Gastrocnemius medialis (tissue), 4 donors: ENCODE data around the gene NPHP1. TPM values are rescaled to one million over a fixed set of nuclear protein-coding genes. Genes with fewer than 3 reads are reported as not detected.
"Not testable (repeated sequence)": the region's sequence is repeated elsewhere in the genome, so short reads cannot be mapped to it uniquely, and the experiment has no call there.

Experiments
- ATAC-seq, 2 donors: fragments of 150-250 bp; one replicate each; pipeline ENCODE4 v1.9.1; 2016
- DNase-seq, 2 donors: peaks; one replicate each; pipeline ENCODE4 v3.0.0-alpha.2; 2019
- H3K27ac ChIP-seq, 4 donors: fragments of 200-600 bp; sonication (generic); 1 replicate in 1 of 4; 2 replicates in 3 of 4; pipeline ENCODE4 v1.5.1; 2016 to 2018; ENCODE audit warnings: mild to moderate bottlenecking in 2 of 4, moderate library complexity in 1 of 4
- H3K27me3 ChIP-seq, 3 donors: fragments of 200-600 bp; sonication (generic) in 2 of 3; 1 replicate in 1 of 3; 2 replicates in 2 of 3; pipeline versions ENCODE4 v1.5.1 to v1.6.0; 2016 to 2019; ENCODE audit warnings: mild to moderate bottlenecking in 1 of 3, moderate library complexity in 1 of 3
- H3K36me3 ChIP-seq, 2 donors: fragments of 200-600 bp; sonication (generic) in 1 of 2; one replicate each; pipeline ENCODE4 v1.5.1; 2017 to 2018
- H3K4me1 ChIP-seq, 2 donors: fragments of 200-600 bp; sonication (generic) in 1 of 2; one replicate each; pipeline ENCODE4 v1.5.1; 2016 to 2017; ENCODE audit warnings: mild to moderate bottlenecking in 2 of 2
- H3K4me3 ChIP-seq, 4 donors: fragments of 200-600 bp; sonication (generic) in 3 of 4; 1 replicate in 1 of 4; 2 replicates in 3 of 4; pipeline ENCODE4 v1.5.1; 2016 to 2019; ENCODE audit warnings: mild to moderate bottlenecking in 2 of 4
- H3K9me3 ChIP-seq, 3 donors: fragments of 200-600 bp; sonication (generic) in 2 of 3; 1 replicate in 1 of 3; 2 replicates in 2 of 3; pipeline ENCODE4 v1.5.1; 2016 to 2019
- in situ Hi-C, 4 donors: fragments of 200-750 bp; cut with MboI; loops; one replicate each; pipeline versions ENCODE4 v1.15.0 to v1.8.0; 2017; ENCODE audit warnings: low sequenced_read_pairs in 4 of 4
- intact Hi-C: fragments of 100-400 bp; cut with DNase I; formaldehyde crosslinking; loops from one replicate; pipeline ENCODE4 v1.15.1; 2023; ENCODE audit warnings: low total_unique reads
- microRNA-seq, 2 donors: library from miRNA; unstranded; fragments of <30 nt; microRNA quantifications; one replicate each; pipeline ENCODE4, GENCODE V29; 2016; ENCODE audit warnings: borderline replicate concordance in 2 of 2
- total RNA-seq, 4 donors: library from RNA; depleted of rRNA; stranded (reverse); fragments of >200 nt; gene quantifications; one replicate each; pipeline versions ENCODE4 v1.1.0 to v1.2.3, GENCODE V29; 2016

The NPHP1 gene
- total RNA-seq, 4 donors from 2014 or later: 3.8 to 10.3 (median 4.6) TPM

GRCh38 chr2:110090164-110090563 lies 114.6 kb downstream of the NPHP1 start:
- intact Hi-C loops, in situ Hi-C loops, H3K4me3 ChIP-seq, ATAC-seq, H3K36me3 ChIP-seq, DNase-seq, H3K27me3 ChIP-seq, H3K9me3 ChIP-seq, H3K27ac ChIP-seq, H3K4me1 ChIP-seq: not testable (repeated sequence)

GRCh38 chr2:110083757-110084156 lies 121.1 kb downstream of the NPHP1 start:
- in situ Hi-C loops, DNase-seq, H3K27ac ChIP-seq, H3K4me1 ChIP-seq, H3K4me3 ChIP-seq, ATAC-seq, H3K27me3 ChIP-seq, intact Hi-C loops, H3K36me3 ChIP-seq, H3K9me3 ChIP-seq: not testable (repeated sequence)

DNA sequence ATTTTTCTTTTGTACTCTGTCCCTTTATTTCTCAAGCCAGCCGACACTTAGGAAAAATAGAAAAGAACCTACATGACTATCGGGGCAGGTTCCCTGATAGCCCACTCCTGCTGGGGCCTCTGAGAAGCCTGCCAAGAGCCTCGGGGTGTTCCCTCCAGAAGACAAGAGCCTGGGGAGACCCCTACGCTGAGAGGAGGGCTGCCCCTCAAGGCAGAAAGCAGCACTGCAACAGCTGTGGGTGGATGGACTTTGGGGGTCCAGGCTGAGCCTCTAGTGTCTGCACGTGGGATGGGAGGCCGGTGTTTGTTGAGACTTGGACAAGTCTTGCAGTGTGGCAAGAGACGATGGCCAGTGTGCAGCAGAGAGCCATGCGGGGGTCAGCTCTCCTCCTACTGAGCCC lies 121.7 kb downstream of the NPHP1 start:
- H3K4me3 ChIP-seq, intact Hi-C loops, H3K4me1 ChIP-seq, H3K36me3 ChIP-seq, DNase-seq, H3K27ac ChIP-seq, in situ Hi-C loops, H3K9me3 ChIP-seq, ATAC-seq, H3K27me3 ChIP-seq: not testable (repeated sequence)

DNA sequence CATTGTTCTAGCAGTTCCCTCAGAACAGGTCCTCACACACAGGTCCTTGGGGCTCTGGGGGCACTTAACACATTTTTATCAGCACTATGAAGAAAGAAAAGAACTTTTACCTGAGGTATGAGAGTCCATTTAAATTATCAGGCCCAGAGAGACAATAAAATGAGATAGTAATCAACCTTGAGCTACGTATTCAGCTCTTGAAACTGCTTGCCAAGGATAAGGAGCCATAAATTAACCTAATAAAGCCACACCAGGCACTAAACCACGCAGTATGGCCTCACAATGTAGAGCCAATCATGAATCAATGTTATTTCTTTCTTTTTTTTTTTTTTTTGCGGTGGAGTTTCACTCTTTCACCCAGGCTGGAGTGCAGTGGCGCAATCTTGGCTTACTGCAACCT lies 126.7 kb downstream of the NPHP1 start:
- H3K27me3 ChIP-seq, intact Hi-C loops, H3K36me3 ChIP-seq, in situ Hi-C loops, H3K4me3 ChIP-seq, DNase-seq, H3K27ac ChIP-seq, H3K4me1 ChIP-seq, H3K9me3 ChIP-seq, ATAC-seq: not testable (repeated sequence)

GRCh38 chr2:110075896-110076295 lies 128.9 kb downstream of the NPHP1 start:
- ATAC-seq, in situ Hi-C loops: not testable (repeated sequence)

More at GRCh38 chr2:110075896-110076295, 128.9 kb downstream of the NPHP1 start:
- H3K36me3 ChIP-seq, H3K4me3 ChIP-seq, H3K4me1 ChIP-seq, H3K27me3 ChIP-seq, H3K27ac ChIP-seq, intact Hi-C loops, H3K9me3 ChIP-seq, DNase-seq: not testable (repeated sequence)

Small RNA genes within 50 kb of the gene (microRNA-seq; reads per million reads assigned to microRNA genes)
- gene MIR4436B1: 0 reads per million in 2 donors

Other genes with a start within 250 kb of the NPHP1 start
- gene MALL, start 89.2 kb downstream of the NPHP1 start, total RNA-seq: 1 to 10 TPM; 1.7 to 3.8 (median 2.5) TPM
- gene MTLN, start 7.5 kb upstream of the NPHP1 start, total RNA-seq: 100 to 1,000 TPM; 141 to 685 (median 391) TPM